ENCODE data around the gene TNFRSF13B. TPM values are rescaled to one million over a fixed set of nuclear protein-coding genes. Genes with fewer than 3 reads are reported as not detected.
"Not testable (repeated sequence)": the region's sequence is repeated elsewhere in the genome, so short reads cannot be mapped to it uniquely, and the experiment has no call there.

The TNFRSF13B gene
- total RNA-seq, 2 donors from 2014 or later = 0.97 to 1.6 TPM

DNA sequence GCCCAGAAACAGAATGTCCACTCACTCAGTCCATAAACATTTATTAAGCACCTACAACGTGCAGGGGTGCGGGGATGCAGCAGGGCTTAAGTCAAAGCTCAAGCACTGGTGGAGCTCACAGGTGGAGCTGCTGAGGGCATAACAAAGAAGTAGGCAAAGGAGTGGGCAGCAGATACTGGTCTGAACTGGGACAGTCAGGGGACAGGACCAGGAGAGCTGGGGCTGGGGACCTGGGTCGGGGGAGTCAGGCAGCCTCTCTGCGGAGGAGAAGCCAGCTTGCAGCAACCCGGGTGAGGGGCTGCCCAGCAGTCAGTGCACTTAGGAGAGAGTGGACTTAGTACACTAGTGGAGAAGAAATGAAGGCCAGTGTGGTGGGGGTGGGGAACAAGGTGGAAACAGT, 10.0 kb upstream of the TNFRSF13B start:
- Histone ChIP-seq H3K4me1 (ENCODE audit: control insufficient read depth, insufficient read depth, low read length) (no peaks in the 10 kb centered on the region), H3K9ac (ENCODE audit: extremely low read depth, low read length, poor library complexity, severe bottlenecking) (no peak overlapping the region), H3K9me3 (ENCODE audit: control insufficient read depth, low read length) (no peaks in the 10 kb centered on the region), H3K36me3 (ENCODE audit: control insufficient read depth, insufficient read depth, low read length) (no peaks in the 10 kb centered on the region), H3K27ac (ENCODE audit: low read depth, low read length) (no peak overlapping the region), H3K4me3 (ENCODE audit: low read length) (no peak overlapping the region), H3K27me3 (ENCODE audit: control insufficient read depth, insufficient read depth, low read length, poor library complexity, severe bottlenecking) (no peaks in the 10 kb centered on the region)
- peaks cover 3% of the 10 kb centered on the region for H3K27me3 Mint-ChIP-seq (ENCODE audit: insufficient read depth)
- H3K27ac Mint-ChIP-seq = no peak overlapping the region
- H3K9me3 Mint-ChIP-seq = no peaks in the 10 kb centered on the region
- H3K4me3 Mint-ChIP-seq = no peak overlapping the region
- no peaks in the 10 kb centered on the region for H3K36me3 Mint-ChIP-seq (ENCODE audit: low read depth)
- peak; percentile 52 for DNase-seq
- WGBS, 2 experiments (ENCODE audit: insufficient coverage in 1 of 2, insufficient read length in 1 of 2) = 92 to 94% methylated on average over 4 to 5 of the region's 5 CpGs
- TF ChIP-seq, protein P1, sequence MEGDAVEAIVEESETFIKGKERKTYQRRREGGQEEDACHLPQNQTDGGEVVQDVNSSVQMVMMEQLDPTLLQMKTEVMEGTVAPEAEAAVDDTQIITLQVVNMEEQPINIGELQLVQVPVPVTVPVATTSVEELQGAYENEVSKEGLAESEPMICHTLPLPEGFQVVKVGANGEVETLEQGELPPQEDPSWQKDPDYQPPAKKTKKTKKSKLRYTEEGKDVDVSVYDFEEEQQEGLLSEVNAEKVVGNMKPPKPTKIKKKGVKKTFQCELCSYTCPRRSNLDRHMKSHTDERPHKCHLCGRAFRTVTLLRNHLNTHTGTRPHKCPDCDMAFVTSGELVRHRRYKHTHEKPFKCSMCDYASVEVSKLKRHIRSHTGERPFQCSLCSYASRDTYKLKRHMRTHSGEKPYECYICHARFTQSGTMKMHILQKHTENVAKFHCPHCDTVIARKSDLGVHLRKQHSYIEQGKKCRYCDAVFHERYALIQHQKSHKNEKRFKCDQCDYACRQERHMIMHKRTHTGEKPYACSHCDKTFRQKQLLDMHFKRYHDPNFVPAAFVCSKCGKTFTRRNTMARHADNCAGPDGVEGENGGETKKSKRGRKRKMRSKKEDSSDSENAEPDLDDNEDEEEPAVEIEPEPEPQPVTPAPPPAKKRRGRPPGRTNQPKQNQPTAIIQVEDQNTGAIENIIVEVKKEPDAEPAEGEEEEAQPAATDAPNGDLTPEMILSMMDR (conservative IDR thresholded peaks at IDR 0.05) = no peak
- H3K4me1 Mint-ChIP-seq = peaks cover 5% of the 10 kb centered on the region

DNA sequence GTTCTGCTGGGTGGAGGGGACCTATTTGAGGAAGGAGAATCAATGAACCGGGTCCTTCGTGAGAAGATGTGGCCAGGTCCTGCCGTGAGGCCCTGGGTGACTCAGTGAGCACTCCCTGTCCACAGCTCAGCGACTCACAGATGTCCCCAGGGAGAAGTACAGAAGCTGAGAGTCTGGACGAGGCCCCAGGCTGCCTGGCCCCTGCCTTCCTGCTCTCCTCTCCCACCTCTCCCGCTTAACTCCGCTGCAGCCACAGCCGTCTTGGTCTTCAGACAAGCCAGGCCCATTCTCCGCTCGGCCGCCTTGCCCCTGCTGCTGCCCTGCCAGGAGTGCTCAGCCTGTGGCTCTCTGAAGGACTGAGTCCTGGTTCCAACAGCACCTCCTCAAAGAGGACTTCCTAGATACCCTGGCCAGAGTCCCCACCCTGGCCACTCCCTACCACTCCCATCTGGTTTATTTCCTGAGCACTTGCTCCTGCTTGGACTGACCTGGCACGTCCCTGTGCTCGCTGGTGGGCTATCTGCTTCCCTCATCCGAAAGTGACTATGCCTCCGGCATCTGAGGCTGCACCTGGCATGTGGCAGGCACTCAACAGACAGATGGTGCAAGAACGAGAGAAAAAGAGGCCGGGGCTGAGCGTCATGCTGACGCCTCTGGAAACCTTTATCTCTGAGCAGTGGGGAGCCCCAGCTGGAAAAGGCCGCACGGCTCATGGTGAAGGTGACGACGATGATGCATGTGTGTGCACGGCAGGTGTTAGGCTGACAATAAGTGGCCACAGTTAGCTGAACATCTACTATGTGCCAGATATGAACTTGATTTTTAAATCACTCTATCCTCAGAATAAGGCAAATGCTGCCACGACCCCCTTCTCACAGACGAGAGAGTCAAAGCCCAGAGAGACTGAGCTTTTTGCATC, 9.2 kb upstream of the TNFRSF13B start:
- Histone ChIP-seq H3K36me3 (ENCODE audit: control insufficient read depth, insufficient read depth, low read length) (no peaks in the 10 kb centered on the region), H3K9ac (ENCODE audit: extremely low read depth, low read length, poor library complexity, severe bottlenecking) (no peak overlapping the region), H3K4me1 (ENCODE audit: control insufficient read depth, insufficient read depth, low read length) (no peaks in the 10 kb centered on the region), H3K27ac (ENCODE audit: low read depth, low read length) (peak overlapping the region; percentile 42), H3K9me3 (ENCODE audit: control insufficient read depth, low read length) (no peaks in the 10 kb centered on the region), H3K4me3 (ENCODE audit: low read length) (no peak overlapping the region), H3K27me3 (ENCODE audit: control insufficient read depth, insufficient read depth, low read length, poor library complexity, severe bottlenecking) (no peaks in the 10 kb centered on the region)
- H3K27ac Mint-ChIP-seq = no peak overlapping the region
- TF ChIP-seq, protein P1 (conservative IDR thresholded peaks at IDR 0.05) = no peak
- H3K9me3 Mint-ChIP-seq = no peaks in the 10 kb centered on the region
- no peaks in the 10 kb centered on the region for H3K36me3 Mint-ChIP-seq (ENCODE audit: low read depth)
- H3K27me3 Mint-ChIP-seq (ENCODE audit: insufficient read depth) = peaks cover 3% of the 10 kb centered on the region
- 88% methylated on average over 13 to 26 of the region's 26 CpGs for WGBS, 2 experiments (ENCODE audit: insufficient coverage in 1 of 2, insufficient read length in 1 of 2)
- peaks cover 3% of the 10 kb centered on the region for H3K4me1 Mint-ChIP-seq
- DNase-seq = peak; percentile 59
- H3K4me3 Mint-ChIP-seq = no peak overlapping the region

DNA sequence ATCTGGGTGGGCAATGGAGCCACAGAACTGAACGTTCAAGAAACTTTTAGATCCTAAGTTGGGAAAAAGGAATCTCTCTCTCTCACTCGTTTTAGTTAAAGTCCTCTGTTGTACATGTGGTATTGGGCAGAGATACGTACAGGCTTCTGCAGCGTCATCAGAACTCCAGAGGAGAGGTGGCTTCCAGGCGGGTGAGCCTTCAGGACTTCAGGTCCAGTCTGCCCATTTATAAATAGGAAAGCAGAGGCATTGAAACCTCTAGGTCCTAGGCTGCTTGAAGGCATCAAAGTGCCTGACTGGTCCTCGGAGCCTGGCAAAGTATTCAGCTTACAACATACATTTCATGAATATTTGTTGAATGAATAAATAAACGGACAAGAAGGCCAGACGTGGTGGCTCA, 8.1 kb upstream of the TNFRSF13B start:
- Histone ChIP-seq H3K4me1 (ENCODE audit: control insufficient read depth, insufficient read depth, low read length) (no peaks in the 10 kb centered on the region), H3K9me3 (ENCODE audit: control insufficient read depth, low read length) (no peaks in the 10 kb centered on the region), H3K36me3 (ENCODE audit: control insufficient read depth, insufficient read depth, low read length) (no peaks in the 10 kb centered on the region), H3K27ac (ENCODE audit: low read depth, low read length) (no peak overlapping the region), H3K27me3 (ENCODE audit: control insufficient read depth, insufficient read depth, low read length, poor library complexity, severe bottlenecking) (no peaks in the 10 kb centered on the region), H3K9ac (ENCODE audit: extremely low read depth, low read length, poor library complexity, severe bottlenecking) (no peak overlapping the region), H3K4me3 (ENCODE audit: low read length) (no peak overlapping the region)
- Mint-ChIP-seq H3K9me3 (no peaks in the 10 kb centered on the region), H3K36me3 (ENCODE audit: low read depth) (no peaks in the 10 kb centered on the region), H3K4me3 (no peak overlapping the region), H3K4me1 (peaks cover 3% of the 10 kb centered on the region), H3K27ac (no peak overlapping the region), H3K27me3 (ENCODE audit: insufficient read depth) (peaks cover 3% of the 10 kb centered on the region)
- TF ChIP-seq, protein P1 (conservative IDR thresholded peaks at IDR 0.05) = no peak
- 83 to 84% methylated on average over 3 to 8 of the region's 8 CpGs for WGBS, 2 experiments (ENCODE audit: insufficient coverage in 1 of 2, insufficient read length in 1 of 2)
- DNase-seq = peak; percentile 35

DNA sequence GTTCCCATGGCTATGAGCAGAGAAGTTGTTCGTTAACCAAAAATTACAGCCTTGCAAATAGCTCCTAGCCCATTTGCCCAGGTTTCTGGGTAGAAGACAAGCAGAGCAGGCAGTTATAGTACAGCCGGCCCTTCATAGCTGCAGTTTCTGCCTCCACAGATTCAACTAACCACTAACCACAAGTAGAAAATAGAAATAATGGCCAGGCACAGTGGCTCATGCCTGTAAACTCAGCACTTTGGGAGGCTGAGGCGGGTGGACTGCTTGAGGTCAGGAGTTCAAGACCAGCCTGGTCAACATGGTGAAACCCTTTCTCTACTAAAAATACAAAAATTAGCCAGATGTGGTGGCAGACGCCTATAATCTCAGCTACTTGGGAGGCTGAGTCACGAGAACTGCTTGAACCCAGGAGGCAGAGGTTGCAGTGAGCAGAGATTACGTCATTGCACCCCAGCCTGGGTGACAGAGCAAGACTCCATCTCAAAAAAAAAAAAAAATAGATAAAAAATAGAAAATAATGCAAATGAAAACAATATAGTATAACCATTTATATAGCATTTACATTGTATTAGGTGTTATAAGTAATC, 7.4 kb upstream of the TNFRSF13B start:
- not testable (repeated sequence) for H3K4me3 Mint-ChIP-seq; H3K4me1 ChIP-seq (ENCODE audit: control insufficient read depth, insufficient read depth, low read length); H3K27me3 Mint-ChIP-seq (ENCODE audit: insufficient read depth); H3K27me3 ChIP-seq (ENCODE audit: control insufficient read depth, insufficient read depth, low read length, poor library complexity, severe bottlenecking); H3K4me3 ChIP-seq (ENCODE audit: low read length); H3K36me3 Mint-ChIP-seq (ENCODE audit: low read depth); DNase-seq; H3K27ac ChIP-seq (ENCODE audit: low read depth, low read length); H3K36me3 ChIP-seq (ENCODE audit: control insufficient read depth, insufficient read depth, low read length); H3K9me3 Mint-ChIP-seq; H3K27ac Mint-ChIP-seq; H3K9ac ChIP-seq (ENCODE audit: extremely low read depth, low read length, poor library complexity, severe bottlenecking); H3K9me3 ChIP-seq (ENCODE audit: control insufficient read depth, low read length); H3K4me1 Mint-ChIP-seq
- 93 to 100% methylated on average over 4 to 5 of the region's 6 CpGs for WGBS, 2 experiments (ENCODE audit: insufficient coverage in 1 of 2, insufficient read length in 1 of 2)

All from endodermal cell (in vitro differentiated cells).